Measurements from ENCODE around the gene ZNRD2.
"Not testable (repeated sequence)": the region's sequence is repeated elsewhere in the genome, so short reads cannot be mapped to it uniquely, and the experiment has no call there.

The ZNRD2 gene

DNA sequence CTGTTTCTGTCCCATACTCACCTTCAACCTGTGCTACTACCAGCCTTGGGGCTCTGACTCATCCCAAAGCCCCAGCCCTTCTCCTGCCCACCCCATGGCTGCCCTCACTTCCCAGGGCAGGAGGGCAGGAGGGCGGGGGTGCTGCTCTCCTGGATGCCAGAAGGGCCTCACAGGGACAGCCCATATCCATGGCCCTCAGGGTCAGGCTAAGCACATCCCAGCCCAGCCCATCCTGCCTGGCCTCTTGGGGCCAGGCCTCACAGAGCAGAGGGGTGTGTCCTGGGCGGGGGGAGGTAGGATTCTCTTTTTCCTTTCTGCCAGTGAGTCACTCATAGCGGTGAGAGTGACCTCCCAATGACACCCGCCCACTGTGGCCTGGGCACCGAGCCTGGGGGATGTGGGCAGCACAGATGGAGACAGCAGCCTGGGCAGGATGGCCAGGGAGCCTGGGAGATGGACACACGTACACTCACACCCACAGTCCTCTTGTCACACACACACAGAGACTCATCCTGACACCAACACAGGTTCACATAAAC lies 14.5 kb upstream of the ZNRD2 start:
- in situ Hi-C loops (cut with HindIII; ENCODE audit: low sequenced_read_pairs) = no loop called here

DNA sequence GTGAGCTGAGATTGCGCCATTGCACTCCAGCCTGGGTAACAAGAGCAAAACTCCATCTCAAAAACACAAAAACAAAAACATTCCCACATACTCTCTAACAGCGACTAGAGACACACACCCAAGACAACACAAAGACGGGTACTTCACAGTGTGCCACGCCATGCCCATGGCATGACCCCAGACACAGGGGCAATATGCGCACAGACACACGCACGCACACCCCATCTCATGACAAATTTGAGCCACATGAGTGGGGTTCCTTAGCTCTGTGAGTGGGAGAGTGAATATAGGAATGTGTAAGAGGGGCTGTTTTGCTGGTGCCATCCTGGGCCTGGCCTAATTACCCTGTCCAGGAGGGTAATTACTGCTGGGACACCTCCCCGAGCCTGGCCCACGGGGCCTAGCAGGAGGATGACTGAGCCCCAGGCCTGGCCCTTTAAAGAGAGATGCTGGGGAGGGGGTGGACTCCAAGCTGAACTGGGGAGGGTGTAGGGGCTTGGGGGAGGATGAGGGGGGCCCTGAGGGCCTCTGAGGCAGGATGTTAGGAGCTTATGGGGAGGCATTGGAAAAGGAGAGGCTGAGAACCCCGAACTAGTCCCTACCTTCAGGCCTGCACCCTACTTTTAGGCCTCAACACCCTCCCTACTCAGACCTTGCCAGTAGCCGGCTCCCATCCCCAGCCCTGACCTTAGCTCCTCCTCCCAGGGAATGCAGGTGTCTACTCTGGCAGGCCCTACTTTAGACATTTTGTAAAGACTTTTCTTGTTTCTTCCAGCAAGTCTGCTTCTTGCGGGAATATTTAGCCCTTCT lies 13.6 kb upstream of the ZNRD2 start:
- in situ Hi-C loops (cut with HindIII; ENCODE audit: low sequenced_read_pairs) = no loop called here

DNA sequence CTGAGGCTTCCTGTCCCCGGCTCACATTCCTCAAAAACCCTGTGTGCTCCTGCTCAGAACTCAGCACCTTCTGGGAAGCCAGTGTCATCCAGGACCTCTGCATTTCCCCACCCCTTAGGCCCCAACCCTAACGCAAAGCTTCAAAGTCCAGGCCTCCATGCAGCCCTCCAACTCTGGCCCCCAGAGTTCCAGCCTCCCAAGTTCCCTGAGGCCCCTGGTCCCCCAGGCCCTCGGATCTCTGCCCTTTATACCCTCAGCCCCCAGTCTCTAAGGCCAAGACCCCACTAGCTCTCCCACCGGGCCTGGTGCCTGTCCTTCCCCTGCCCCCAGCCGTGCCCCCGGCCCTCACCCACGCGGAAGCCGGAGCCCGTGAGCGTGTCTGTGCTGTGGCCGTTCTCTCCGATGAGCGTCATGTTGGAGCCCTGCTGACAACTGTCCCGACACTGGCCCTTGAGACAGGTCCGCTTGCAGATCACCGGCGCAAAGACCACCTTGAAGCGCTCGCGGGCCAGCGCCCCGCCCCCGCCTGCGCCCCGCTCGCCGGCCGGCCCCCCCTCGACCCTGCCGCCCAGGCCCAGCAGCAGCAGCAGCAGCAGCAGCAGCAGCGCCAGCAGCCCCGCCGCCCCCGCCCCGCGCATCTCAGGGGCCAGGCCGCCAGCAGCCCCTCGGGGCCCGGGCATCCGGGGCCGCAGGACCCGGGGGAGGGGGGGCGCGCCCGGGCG lies 12.8 kb upstream of the ZNRD2 start:
- in situ Hi-C loops (cut with HindIII; ENCODE audit: low sequenced_read_pairs) = no loop called here

DNA sequence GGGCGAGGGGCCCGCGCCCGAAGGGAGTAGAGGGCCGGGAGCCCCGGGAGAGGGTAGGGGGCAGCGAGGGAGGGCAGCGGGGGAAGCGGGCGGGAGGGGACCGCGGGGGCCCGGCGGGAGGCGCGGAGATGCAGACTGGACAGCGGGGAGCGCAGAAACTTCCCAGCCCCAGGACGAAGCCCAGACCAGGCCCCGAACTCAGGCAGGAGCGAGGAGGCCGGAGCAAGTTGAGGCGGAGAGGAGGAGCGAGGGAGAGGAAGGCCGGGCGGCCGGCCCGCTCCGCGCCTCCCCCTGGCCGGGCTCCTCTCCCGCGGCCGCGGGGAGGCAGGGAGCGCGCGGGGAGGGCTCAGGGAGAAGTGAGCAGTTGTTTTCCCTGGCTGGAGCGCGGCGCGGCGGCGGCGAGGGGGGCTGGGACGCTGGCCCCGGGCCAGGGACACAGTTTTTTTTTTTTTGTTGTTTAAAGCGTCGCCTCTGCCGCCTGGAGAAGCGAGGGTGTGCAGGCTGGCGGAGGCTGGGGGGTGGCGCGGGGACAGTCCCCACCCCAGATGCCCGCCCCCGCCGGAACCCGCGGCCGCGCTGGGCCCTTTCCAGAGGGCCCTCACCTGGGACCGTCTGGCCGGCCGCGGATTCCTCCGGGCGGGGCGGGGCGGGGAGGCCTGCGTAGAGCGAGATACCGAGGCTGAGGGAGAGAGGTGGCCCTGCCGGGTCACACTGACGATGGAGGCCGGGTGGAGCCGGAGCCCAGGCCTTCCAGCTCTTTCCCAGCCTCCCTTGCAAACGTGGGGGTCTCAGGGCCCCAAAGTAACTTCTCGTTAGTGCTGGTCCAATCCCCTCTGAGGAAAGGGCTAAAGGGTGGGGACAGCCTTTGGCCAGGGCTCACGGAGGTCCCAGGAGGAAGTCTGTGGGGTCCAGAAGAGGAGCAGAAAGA lies 12.0 kb upstream of the ZNRD2 start, which contains the start of gene LTBP3:
LTBP3 (minus strand) TSS at position 358 of the 928 bp plus-strand sequence. CDS start 400 bp downstream, outside the sequence.
- in situ Hi-C loops (cut with HindIII; ENCODE audit: low sequenced_read_pairs) = no loop called here

DNA sequence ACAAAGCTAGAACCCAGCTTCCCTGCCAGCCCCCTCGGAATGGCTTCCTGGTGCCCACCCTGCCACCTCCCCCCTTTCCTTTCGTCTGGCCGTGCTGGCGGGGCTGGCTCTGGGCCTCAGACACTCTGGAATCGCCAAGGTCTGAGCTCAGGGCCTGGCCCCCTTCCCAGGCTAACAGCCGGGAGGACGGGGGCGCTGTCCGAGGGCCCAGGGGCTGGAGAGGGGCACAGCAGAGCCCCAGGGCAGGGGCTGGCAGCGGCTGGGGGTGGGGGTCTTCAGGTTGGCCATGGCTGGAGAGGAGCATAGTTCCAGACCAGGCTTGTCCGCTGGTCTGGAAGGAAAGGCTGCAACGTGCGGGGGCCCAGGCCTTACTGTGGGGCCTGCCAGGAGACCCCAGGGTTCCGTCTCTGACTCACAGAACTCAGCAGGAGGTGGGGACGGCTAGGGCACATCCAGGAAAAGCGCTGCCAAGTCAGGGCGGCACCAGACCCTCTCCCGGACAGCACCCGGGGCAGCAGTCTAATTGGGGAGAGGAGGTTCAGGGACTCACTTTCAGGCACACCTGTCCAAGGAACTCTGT lies 11.3 kb upstream of the ZNRD2 start:
- in situ Hi-C loops (cut with HindIII; ENCODE audit: low sequenced_read_pairs) = no loop called here

DNA sequence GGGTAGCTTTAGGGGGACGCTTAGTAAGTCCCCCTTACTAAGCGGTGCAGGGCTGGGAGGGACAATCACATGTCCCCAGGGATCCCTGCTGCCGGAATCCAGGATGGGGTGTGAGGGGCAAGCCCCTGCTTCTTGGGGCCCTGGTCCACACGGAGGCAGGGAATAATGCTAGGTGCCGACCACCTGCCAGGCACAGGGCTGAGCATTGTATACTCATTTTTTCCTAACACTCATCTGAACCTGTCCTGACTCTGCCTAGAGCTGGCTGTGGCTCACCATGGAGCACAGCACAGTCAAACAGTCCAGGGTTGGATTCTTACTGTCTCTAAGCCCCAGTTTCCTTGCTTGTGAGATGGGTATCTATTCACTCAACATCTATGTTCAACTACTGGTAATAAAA lies 10.7 kb upstream of the ZNRD2 start:
- in situ Hi-C loops (cut with HindIII; ENCODE audit: low sequenced_read_pairs) = no loop called here

DNA sequence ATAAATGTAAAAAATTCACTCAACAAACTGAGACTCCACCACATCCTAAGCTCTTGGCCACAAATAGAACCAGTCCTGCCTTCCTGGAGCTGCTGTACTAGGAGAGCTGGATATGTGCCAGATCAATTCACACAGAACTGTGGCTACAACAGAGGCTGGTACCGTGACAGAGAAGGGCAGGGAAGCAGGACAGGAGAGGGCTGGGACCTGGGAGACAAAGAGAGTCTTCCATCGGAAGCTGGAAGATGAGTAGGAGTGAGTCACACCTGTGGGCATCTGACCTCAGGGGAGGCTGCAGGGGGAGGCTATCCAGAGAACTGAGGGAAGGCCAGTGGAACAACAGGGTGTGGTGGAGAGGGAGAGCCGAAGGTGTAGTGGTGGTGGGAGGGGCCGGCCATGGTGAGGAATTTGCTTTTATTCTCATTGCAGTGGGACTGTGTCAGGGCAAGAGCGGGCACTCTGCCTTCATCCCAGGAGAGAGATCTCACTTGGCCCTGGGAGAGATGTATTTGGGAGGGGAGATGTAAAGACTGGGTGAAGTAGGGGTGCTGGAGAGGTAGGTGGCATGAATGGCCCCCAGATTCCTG lies 10.2 kb upstream of the ZNRD2 start:
- in situ Hi-C loops (cut with HindIII; ENCODE audit: low sequenced_read_pairs) = no loop called here

DNA sequence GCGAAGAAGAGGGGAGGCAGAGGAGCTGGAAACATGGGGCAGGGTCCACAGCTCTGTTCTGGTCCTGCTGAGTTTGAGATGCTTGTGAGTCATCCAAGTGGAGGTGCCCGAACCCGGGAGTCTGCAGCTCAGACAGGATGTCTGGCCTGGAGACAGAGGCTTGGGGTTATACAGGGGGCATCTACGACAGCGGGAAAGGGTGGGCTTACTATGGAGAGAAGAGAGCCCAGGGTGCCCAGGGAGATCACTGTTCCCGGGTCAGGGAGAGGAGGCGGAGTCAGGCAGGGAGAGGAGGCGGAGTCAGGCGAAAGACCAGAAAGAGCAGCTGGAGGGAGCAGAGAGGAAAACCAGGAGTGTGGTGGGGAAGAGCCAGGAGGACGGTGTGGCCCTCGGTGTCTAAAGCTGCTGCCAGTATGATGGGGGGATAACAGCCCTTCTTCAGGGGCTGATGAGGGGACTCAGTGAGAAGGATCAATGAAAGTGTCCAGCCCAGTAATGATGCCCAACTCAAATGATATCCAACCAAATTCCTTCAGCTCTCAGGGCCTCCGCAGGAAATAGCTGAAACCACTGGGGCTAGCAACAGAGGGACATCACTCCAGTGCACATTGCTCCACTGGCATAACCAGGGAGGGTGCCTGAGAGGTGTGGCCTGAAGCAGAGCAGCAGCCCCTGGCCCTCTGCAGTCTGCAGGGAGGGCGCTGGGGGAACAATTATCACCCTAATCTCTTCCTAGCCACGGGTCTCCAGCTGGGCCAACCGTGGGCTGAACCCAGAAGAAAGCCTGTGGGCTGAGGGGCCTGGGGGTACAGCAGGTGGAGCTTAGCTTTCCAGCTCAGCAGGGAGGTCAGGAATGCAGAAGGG lies 9.5 kb upstream of the ZNRD2 start:
- in situ Hi-C loops (cut with HindIII; ENCODE audit: low sequenced_read_pairs) = no loop called here

DNA sequence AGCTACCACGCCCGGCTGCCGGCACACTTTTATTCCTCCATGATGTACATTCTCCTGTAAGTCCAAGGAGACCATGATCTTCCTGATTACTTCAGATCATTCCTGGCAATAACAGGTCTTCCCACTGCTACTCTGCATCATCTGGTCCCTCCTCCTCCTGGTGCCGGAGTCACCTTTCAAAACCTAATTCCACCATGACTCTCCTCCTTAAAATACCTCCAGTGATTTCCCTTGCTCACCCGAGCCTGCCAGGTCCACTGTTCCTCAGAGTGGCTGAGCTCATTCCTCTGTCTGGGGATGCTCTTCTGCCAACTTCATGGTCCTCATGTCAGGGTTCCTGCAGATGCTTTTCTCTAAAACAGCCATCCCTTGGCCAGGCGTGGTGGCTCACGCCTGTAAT lies 8.3 kb upstream of the ZNRD2 start:
- in situ Hi-C loops (cut with HindIII; ENCODE audit: low sequenced_read_pairs) = no loop called here

DNA sequence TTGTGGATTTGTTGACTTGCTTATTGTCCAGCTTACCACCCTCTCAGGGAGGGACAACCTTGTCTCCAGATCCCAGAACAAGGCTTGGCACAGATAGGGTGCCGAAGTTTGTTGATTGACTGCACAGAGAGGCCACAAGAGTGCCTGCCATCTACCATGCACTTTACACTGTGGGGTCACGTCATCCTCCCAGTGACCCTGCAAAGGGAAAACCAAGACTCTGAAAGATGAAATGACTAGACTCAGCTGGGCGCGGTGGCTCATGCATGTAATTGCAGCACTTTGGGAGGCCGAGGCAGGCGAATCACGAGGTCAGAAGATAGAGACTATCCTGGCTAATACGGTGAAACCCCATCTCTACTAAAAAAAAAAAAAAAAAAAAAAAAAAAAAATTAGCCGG lies 7.5 kb upstream of the ZNRD2 start:
- in situ Hi-C loops (cut with HindIII; ENCODE audit: low sequenced_read_pairs) = no loop called here

DNA sequence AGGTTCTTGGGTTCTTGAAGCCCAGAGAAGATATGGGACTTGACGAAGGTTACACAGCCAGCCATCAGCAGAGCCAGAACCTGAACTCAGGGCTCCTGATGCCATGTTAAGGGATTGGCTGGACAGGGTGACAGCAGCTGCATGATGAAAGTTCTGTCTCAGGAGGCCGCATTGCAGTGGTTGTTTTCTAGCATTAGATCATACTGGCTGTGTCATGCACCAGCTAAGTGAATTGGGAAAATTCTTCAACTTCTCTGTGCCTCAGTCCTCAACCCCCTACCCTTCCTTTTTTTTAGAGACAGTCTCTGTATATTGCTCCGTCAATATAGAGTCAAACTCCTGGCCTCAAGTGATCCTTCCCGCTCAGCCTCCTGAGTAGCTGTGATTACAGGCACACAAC lies 6.7 kb upstream of the ZNRD2 start:
- in situ Hi-C loops (cut with HindIII; ENCODE audit: low sequenced_read_pairs) = no loop called here

DNA sequence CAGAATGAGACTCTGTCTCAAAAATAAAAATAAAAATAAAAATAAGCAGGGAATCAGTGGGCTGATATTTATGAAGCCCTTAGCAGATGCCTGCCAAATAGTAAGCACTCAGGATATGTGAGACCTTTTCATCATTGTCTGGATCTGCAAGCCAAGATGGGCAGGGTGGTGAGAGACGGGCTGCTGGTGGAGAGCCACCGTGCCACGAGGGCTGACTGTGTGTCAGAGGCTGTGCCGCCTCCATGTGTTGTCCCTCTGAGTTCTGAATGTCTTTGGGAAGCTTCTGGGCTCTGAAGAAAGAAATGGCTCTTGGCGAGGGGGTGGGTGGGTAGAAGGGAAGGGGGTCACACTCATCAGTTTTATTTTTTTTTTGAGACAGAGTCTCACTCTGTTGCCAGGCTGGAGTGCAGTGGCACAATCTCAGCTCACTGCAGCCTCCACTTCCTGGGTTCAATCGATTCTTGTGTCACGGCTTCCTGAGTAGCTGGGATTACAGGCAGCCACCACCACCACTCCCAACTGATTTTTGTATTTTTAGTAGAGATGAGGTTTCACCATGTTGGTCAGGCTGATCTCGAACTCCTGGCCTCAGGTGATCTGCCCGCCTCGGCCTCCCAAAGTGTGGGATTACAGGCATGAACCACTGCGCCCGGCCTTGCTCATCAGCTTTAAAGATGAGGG lies 5.3 kb upstream of the ZNRD2 start:
- in situ Hi-C loops (cut with HindIII; ENCODE audit: low sequenced_read_pairs) = not testable (repeated sequence)

DNA sequence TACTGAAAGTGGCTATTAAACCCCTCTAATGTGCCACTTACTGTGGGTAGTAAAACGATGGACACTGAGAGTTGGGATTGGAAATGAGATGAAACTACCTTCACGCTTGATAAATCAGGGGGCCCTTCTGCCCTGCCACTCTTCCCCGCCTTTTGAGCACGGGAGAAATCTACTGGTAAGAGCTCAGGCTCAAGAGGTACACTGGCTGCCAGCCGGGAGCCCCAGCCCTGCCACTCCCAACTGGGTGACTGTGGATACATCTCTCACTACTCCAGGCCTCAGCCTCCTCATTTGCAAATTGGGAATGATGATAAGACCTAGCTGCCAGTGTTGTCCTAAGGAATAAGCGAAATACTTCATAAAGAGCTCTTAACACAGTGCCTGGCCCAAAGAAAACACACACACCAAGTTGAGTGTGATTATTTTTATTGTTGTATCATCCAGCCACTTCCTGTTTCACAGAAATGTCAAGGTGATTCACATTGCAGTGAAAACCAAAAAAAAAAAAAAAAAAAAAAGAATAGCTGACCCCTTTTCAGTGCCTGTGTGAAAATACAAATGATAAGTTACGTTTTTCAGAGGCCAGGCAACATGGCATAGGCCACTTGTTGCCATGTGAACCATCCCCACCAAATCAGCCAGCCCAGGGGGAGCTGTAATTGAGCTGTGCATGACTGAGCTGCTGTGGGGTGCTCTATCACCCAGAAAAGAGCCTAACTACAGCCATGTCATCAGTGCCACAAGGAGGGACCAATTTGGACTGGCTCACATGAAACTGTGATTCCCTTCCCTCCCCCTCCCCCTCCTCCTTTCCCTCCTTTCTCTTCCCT lies 4.4 kb upstream of the ZNRD2 start:
- in situ Hi-C loops (cut with HindIII; ENCODE audit: low sequenced_read_pairs) = no loop called here

DNA sequence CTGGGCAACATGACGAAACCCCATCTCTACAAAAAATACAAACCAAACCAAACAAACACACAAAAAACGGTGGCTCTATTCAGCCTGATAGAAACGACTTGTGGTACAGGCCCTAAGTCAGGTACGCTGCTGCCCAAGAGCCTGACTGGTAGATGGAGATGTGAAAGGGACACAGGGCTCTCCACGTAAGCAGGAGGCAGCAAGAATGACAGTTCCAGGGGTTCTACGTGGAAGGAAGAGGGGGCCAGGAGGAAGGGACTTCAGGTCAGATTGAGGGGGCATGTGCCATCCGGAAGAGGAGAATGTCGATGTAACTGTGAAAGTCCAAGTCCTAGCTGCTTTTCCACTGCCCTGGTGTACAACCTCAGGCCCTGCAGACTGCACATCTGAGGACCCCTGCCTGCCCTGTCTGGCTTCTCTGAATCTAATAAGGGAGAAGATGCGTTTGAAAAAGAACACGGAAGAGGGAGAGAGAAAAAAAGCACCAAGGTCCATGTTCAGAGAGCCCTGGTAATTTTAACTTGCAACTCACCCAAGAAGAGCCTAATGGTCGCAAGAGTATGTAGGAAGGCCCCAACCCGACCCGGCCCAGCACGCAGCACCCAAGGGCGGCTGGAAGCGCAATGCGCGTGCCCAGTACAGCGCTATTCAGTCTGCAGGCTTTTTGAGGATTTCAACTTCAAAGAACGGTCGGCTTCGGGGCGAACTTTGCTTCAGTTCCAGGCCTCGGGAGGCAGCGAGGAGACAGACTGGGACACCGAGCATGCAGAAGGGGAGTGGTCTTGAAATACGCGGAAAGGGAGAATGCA lies 909 bp upstream of the ZNRD2 start:
- in situ Hi-C loops (cut with HindIII; ENCODE audit: low sequenced_read_pairs) = no loop called here

DNA sequence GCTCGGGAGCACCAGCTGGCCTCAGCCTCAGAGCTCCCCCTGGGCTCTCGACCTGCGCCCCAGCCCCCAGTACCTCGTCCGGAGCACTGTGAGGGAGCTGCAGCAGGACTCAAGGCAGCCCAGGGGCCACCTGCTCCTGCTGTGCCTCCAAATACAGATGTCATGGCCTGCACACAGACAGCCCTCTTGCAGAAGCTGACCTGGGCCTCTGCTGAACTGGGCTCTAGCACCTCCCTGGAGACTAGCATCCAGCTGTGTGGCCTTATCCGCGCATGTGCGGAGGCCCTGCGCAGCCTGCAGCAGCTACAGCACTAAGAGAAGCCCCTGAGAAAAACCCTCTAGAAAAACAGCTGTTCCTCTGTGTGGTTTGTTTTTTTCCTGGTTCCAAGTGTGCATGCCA lies 1.1 kb downstream of the ZNRD2 start:
- in situ Hi-C loops (cut with HindIII; ENCODE audit: low sequenced_read_pairs) = no loop called here

DNA sequence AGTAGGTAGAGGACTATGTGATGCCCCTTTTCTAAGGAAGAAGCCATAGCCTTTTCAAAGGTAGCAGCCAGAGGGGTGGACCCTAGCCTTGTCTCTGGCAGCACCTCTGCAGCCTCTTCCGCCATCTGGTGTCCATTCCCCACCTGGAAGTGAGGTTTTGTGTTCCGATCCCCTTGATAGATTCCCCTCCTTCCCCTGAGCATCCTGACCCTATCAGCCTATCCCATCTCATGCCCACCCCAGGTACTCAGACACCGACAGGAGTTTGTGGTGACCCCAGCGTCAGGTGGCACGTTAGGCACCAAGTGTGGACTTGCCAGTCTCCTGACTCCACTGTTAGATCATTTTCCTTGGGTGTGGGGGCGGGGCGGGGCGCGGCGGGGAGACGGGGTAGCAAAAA lies 1.7 kb downstream of the ZNRD2 start:
- in situ Hi-C loops (cut with HindIII; ENCODE audit: low sequenced_read_pairs) = no loop called here
